Measurements from ENCODE around the gene LTBP2. TPM values are rescaled to one million over a fixed set of nuclear protein-coding genes. Genes with fewer than 3 reads are reported as not detected.
A peak's percentile ranks its signal among the peaks of the same experiment; 100 is the strongest.

Gene LTBP2
- polyA plus RNA-seq, 2 of the 4 experiments (the other 2 are of a cell fraction) = 4.9 to 14.4 TPM

DNA sequence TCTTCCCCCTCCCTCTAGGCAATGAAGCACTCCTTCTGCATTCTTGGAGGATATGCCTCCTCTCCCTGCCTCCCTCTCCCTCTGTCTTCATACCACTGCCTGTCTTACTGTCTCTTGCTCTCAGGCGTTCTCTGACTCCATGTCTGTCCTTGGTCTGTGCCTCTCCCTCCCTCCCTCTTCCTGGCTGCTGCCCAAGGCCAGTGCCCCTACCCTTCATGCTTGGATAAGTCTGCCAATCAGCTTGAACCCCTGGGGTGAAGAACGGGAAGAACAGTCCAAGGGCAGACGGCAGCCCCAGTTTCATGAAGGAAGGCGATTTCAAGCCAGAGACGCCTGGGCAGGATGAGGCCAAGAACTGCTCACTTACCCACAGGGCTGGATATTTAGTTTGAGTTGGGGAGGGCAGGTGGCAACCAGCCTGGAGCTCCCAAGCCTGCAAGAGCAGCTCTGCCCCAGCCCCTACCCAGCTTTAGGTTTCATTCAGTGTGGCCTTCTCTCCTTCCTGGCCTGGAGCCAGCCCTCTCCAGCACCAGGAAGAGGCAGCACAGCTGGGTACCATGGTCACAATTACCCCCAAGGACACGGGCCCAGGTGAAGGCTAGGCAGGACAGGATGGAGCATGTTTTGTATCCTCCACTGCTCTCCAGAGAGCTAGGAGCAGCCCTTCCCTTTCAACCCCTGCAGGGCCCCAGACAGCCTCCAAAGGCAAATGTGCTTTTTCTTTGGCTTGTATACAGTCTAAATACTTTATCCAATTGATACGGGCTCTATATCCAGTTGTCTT, 35.8 kb upstream of the LTBP2 start:
- Histone ChIP-seq H3K4me2 (no peak overlapping the region), H3K4me1 (peaks cover 25% of the 10 kb centered on the region), H3K9me3 (no peaks in the 10 kb centered on the region), H3K4me3 (no peak overlapping the region), H3K27ac (peak overlapping the region in 1 of 2 experiments; percentile 49; a peak in 3 of 6 replicates)
- 90% methylated on average over 7 of the region's 7 CpGs for WGBS (ENCODE audit: missing lambda C conversion rate)
- FAIRE-seq (no peak), ATAC-seq (peak in 1 of 2 experiments; percentile 27; a peak in 5 of 6 replicates), DNase-seq (ENCODE audit: low read depth in 1 of 2, low spot score in 1 of 2) (no peak)
- TF ChIP-seq ATOH8 (CRISPR knock-in tag; IDR thresholded peaks at IDR 0.05; ENCODE audit: low read depth) (no peak), ZNF302 (CRISPR knock-in tag; IDR thresholded peaks at IDR 0.05) (no peak), ZFP36 (IDR thresholded peaks at IDR 0.05; ENCODE audit: borderline replicate concordance, partially characterized antibody) (no peak)
- CTCF ChIA-PET = interaction anchor here (1.1 to 28.1 kb wide), 5 partner anchors 13 to 37 kb away, joined by 3 to 228 read pairs (median 5); partner anchors contain the start of gene LTBP2
- POLR2A ChIA-PET = interaction anchor here (1.0 to 1.1 kb wide), 2 partner anchors 29 to 115 kb away, joined by 3 to 4 read pairs; partner anchors contain the start of gene YLPM1

DNA sequence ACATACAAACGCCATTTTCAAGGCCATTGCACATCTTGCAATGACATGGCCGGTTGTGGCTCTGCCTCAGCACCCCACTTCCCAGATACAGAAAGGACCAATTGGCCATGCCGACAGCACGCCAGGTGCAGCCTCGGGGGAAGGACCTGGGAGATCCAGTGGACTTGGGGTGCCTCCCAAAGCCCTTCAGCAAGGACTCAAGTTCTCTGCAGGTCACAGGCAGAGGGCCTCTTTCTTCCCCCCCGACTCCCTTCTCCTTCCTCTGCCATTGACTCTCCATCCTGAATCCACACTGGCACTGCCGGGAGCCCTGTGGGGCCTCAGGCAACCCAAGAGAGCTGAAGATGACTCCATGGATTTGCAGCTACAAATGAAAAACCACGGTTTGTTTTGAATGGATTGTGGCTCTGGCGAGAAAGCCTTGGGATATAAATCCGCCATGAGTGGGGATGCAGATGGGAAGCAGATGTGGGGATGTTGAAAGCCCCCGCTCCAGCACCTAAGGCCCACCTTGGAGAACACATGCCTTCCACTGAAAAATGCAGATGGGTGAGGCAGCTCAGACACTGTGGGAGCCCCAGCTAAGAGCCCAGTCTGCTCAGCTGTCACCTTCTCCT, 35.1 kb upstream of the LTBP2 start:
- Histone ChIP-seq H3K4me3 (no peak overlapping the region), H3K4me2 (no peak overlapping the region), H3K9me3 (no peaks in the 10 kb centered on the region), H3K27ac (peak overlapping the region in 1 of 2 experiments; percentile 49; a peak in 3 of 6 replicates), H3K4me1 (peaks cover 20% of the 10 kb centered on the region)
- TF ChIP-seq RCOR1 (IDR thresholded peaks at IDR 0.05; ENCODE audit: low read depth, low read length) (no peak), CHD2 (IDR thresholded peaks at IDR 0.05; ENCODE audit: low read length, partially characterized antibody) (no peak), BCL3 (IDR thresholded peaks at IDR 0.05) (no peak), NPAS2 (CRISPR knock-in tag; IDR thresholded peaks at IDR 0.05; ENCODE audit: borderline replicate concordance) (no peak), RAD21 (conservative IDR thresholded peaks at IDR 0.05 in 1 of 2, IDR thresholded peaks at IDR 0.05 in 1 of 2) (no peak), HDAC2 (IDR thresholded peaks at IDR 0.05) (no peak), PHF8 (IDR thresholded peaks at IDR 0.05; ENCODE audit: borderline replicate concordance, low read depth) (no peak), ZNF302 (CRISPR knock-in tag; IDR thresholded peaks at IDR 0.05) (no peak), CBX2 (IDR thresholded peaks at IDR 0.05; ENCODE audit: borderline replicate concordance, low read depth) (no peak), RARB (CRISPR knock-in tag; IDR thresholded peaks at IDR 0.05) (no peak), POLR2AphosphoS2 (conservative IDR thresholded peaks at IDR 0.05; ENCODE audit: low read length) (no peak), JUN (IDR thresholded peaks at IDR 0.05) (no peak), CHD4 (IDR thresholded peaks at IDR 0.05; ENCODE audit: borderline replicate concordance) (no peak)
- CTCF ChIA-PET = interaction anchor here (1.0 to 28.1 kb wide), 4 partner anchors 13 to 46 kb away, joined by 3 to 228 read pairs (median 4); partner anchors contain the start of gene LTBP2
- FAIRE-seq (no peak), ATAC-seq (no peak; a peak in 1 of 6 replicates), DNase-seq (ENCODE audit: low read depth in 1 of 2, low spot score in 1 of 2) (no peak)
- WGBS (ENCODE audit: missing lambda C conversion rate) = 85% methylated on average over 11 of the region's 11 CpGs
- POLR2A ChIA-PET = interaction anchor here (1.1 kb wide), 1 partner anchor 116 kb away, joined by 4 read pairs; the partner anchor contains the start of gene YLPM1

DNA sequence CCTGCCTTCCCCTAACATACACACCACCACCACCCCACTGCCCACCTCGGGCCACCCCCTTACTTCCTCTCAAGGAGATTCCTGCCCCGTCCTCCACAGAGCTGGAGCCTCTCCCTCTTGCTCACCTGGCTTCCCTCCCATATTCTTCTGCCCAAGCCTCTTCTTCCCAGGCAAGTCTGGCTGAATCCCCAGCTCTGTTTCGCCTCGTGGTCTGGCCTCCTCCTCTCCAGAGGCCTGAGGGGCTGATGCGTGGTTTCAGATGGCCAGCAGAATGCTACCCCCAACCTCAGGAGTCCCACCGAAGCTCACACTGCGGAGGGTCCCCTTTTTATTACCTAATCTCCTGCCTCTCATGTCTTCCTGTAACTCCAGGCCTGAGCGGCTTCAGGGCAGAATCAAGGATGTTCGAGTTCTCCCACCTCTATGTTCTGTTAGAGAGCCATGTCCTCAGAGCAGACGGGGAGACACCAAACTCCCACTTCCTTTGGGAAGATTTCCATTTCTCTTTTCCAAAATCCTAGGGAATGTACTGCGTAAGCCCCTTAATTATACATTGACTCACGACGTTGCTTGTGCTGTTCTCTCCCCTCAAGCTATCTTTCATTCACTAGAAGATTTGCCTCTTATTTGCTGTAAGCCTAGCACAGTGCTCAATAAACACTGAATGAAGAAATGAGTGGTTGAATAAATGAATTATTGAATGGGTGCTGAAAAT, 33.9 kb upstream of the LTBP2 start:
- POLR2A ChIA-PET = interaction anchor here (0.9 kb wide), 1 partner anchor 9 kb away, joined by 3 read pairs; no protein-coding TSS in a partner anchor
- no peak for ATAC-seq
- no peak for DNase-seq (ENCODE audit: low read depth in 1 of 2, low spot score in 1 of 2)
- TF ChIP-seq GATA3 (IDR thresholded peaks at IDR 0.05; ENCODE audit: borderline replicate concordance) (no peak), JUN (IDR thresholded peaks at IDR 0.05) (no peak), POLR2AphosphoS2 (conservative IDR thresholded peaks at IDR 0.05; ENCODE audit: low read length) (no peak)
- no peak overlapping the region for H3K4me2 ChIP-seq
- no peak overlapping the region for H3K4me3 ChIP-seq
- H3K4me1 ChIP-seq = peaks cover 20% of the 10 kb centered on the region
- CTCF ChIA-PET = interaction anchor here (0.8 to 28.1 kb wide), 9 partner anchors 8 to 260 kb away, joined by 3 to 228 read pairs (median 3); partner anchors contain the start of gene LTBP2
- FAIRE-seq = no peak
- H3K27ac ChIP-seq = peak overlapping the region in 1 of 2 experiments; percentile 45; a peak in 2 of 6 replicates
- WGBS (ENCODE audit: missing lambda C conversion rate) = 83% methylated on average over 13 of the region's 13 CpGs
- no peaks in the 10 kb centered on the region for H3K9me3 ChIP-seq
